ENCODE measurements around the gene RASGRF1. TPM values are rescaled to one million over a fixed set of nuclear protein-coding genes. Genes with fewer than 3 reads are reported as not detected.

RASGRF1 gene, protein sequence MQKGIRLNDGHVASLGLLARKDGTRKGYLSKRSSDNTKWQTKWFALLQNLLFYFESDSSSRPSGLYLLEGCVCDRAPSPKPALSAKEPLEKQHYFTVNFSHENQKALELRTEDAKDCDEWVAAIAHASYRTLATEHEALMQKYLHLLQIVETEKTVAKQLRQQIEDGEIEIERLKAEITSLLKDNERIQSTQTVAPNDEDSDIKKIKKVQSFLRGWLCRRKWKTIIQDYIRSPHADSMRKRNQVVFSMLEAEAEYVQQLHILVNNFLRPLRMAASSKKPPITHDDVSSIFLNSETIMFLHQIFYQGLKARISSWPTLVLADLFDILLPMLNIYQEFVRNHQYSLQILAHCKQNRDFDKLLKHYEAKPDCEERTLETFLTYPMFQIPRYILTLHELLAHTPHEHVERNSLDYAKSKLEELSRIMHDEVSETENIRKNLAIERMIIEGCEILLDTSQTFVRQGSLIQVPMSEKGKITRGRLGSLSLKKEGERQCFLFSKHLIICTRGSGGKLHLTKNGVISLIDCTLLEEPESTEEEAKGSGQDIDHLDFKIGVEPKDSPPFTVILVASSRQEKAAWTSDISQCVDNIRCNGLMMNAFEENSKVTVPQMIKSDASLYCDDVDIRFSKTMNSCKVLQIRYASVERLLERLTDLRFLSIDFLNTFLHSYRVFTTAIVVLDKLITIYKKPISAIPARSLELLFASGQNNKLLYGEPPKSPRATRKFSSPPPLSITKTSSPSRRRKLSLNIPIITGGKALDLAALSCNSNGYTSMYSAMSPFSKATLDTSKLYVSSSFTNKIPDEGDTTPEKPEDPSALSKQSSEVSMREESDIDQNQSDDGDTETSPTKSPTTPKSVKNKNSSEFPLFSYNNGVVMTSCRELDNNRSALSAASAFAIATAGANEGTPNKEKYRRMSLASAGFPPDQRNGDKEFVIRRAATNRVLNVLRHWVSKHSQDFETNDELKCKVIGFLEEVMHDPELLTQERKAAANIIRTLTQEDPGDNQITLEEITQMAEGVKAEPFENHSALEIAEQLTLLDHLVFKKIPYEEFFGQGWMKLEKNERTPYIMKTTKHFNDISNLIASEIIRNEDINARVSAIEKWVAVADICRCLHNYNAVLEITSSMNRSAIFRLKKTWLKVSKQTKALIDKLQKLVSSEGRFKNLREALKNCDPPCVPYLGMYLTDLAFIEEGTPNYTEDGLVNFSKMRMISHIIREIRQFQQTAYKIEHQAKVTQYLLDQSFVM (N-terminal part only)
- total RNA-seq (2022; extraction: Qiagen RNA extraction; ENCODE audit: low read depth), result 0.10 to 0.36 TPM (median 0.30 TPM) in 5 replicates

DNA sequence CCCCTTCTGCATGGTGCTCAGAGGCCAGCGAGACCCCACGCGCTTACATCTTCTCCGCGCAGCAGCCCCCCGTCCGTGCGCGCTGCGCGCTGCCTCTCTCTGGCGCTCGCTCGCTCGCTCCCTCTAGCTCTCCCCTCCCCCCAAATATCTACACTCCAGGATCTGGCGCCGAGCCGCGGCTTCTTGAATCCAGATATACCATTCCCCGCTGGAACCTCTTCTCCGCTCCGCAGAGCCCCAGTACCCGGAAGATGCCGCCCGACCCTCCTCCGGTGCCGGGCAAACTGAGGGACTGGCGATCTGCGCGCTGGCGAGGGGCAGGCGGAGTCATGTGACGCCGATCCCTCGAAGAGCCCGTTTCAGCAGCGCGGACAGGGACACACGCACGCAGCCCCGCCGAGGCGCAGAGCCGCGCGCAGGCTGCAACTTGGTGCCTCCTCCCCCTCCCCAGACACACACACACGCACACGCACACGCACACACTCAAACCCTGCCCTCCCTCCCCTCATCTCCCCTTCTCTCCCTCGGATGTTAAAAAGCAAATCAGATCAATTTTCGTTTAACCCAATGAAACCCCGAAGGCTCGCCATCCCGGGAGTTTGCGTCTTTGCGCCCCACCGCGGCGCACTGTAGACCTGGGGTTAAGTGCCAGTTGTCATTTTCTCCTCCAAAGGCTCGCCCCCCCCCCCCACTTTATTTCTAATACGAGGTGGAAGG lies at the start of gene RASGRF1:
Gene RASGRF1, minus strand, starts transcription at position 294 of the 717 bp plus-strand sequence. Its CDS starts 282 bp downstream, at position 12.

DNA sequence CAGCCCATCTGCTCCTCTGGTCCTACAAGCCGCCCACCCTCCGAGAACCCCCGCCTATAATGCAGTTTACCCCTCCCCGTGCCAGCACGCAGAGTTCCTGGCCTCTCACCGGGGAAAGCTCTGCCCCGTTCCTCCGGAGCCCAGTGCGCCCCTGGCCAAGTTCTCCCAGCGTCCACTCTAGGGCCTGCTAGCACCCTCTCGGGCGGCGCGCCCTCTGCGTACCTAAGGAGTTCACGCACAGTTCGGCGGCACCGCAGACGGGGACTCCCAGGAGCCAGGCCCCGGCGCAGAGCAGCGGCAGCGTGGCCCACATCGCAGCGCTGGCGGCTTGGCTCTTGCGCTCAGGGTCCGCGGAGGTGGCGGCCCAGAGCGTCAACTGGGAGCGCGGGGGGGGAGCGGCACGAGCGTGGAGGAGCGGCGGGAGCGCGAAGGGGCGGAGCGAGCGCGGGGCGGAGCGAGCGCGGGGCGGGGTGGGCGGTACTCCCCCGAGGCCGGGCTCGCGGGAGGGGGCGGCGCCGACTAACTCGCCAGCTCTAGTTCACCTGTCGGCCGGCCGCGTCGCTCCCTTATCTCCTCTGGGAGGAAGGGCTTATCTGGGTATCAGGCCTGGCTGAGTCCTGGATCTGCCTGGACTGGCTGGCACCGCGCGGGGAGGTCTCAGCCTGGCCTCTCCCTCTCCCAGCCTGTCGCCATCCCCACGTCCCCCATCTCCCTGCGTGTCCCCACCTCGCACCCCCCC lies 145.7 kb downstream of the RASGRF1 start, which contains the start of gene CTSH:
Gene CTSH, minus strand, starts transcription at position 378 of the 739 bp plus-strand sequence. Its CDS starts 65 bp downstream, at position 313.

Other genes starting within 250 kb of the RASGRF1 start
- 342 to 545 TPM (median 365 TPM) in 5 replicates for gene MORF4L1, start 217.9 kb downstream of the RASGRF1 start, total RNA-seq (2022; extraction: Qiagen RNA extraction; ENCODE audit: low read depth)
- gene CTSH, start 145.7 kb downstream of the RASGRF1 start, total RNA-seq (2022; extraction: Qiagen RNA extraction; ENCODE audit: low read depth), result 40.7 to 48.7 TPM (median 46.8 TPM) in 5 replicates
- not detected in 5 replicates for gene ANKRD34C, start 191.9 kb upstream of the RASGRF1 start, total RNA-seq (2022; extraction: Qiagen RNA extraction; ENCODE audit: low read depth)
- 159 to 200 TPM (median 194 TPM) in 5 replicates for gene TMED3, start 220.3 kb upstream of the RASGRF1 start, total RNA-seq (2022; extraction: Qiagen RNA extraction; ENCODE audit: low read depth)

Data from A549 treated with GW870086 at 1 μM for 4 hours (cell line).